Nephron (organoid): Measurements from ENCODE around the gene PTPRM.

Experiments
- H3K27ac Mint-ChIP-seq, 3 experiments: 2 replicates each; pipeline ENCODE4 v1.8.0; 2020; ENCODE audit warnings: mixed read lengths in 3 of 3, mild to moderate bottlenecking in 2 of 3, moderate library complexity in 1 of 3
- H3K27me3 Mint-ChIP-seq: 2 replicates; pipeline ENCODE4 v1.8.0; 2021; ENCODE audit warnings: low read depth, mild to moderate bottlenecking, moderate library complexity, mixed read lengths
- H3K36me3 Mint-ChIP-seq: 2 replicates; pipeline ENCODE4 v1.8.0; 2020; ENCODE audit warnings: low read depth, mixed read lengths
- H3K4me1 Mint-ChIP-seq: 2 replicates; pipeline ENCODE4 v1.8.0; 2020; ENCODE audit warnings: mixed read lengths
- H3K4me3 Mint-ChIP-seq, 3 experiments: 2 replicates each; pipeline ENCODE4 v1.8.0; 2020; ENCODE audit warnings: mild to moderate bottlenecking in 3 of 3, mixed read lengths in 3 of 3, moderate library complexity in 2 of 3
- H3K9me3 Mint-ChIP-seq: 2 replicates; pipeline ENCODE4 v1.8.0; 2020; ENCODE audit warnings: mixed read lengths
- CTCF ChIP-seq, 3 experiments: fragments of 200-600 bp; sonication (generic); IDR thresholded peaks; one replicate each; pipeline ENCODE4 v1.5.0; 2021; ENCODE audit warnings: antibody characterized with exemption in 3 of 3; ENCODE audit not compliant: unreplicated experiment in 3 of 3

Gene PTPRM

GRCh38 chr18:7561909-7562460 lies 5.1 kb upstream of the PTPRM start:
- peaks cover 10% of the 10 kb centered on the region for H3K4me1 Mint-ChIP-seq
- H3K27ac Mint-ChIP-seq: no peak overlapping the region
- H3K36me3 Mint-ChIP-seq: no peaks in the 10 kb centered on the region
- no peak for TF ChIP-seq CTCF (IDR thresholded peaks at IDR 0.05; ENCODE audit: unreplicated experiment in 3 of 3)
- no peaks in the 10 kb centered on the region for H3K9me3 Mint-ChIP-seq
- H3K4me3 Mint-ChIP-seq: no peak overlapping the region
- H3K27me3 Mint-ChIP-seq: peaks cover 4% of the 10 kb centered on the region

- no peaks in the 10 kb centered on the region for H3K36me3 Mint-ChIP-seq
These were observed 4.6 kb upstream of the PTPRM start for GRCh38 chr18:7562491-7562890.

GRCh38 chr18:7565677-7566076 lies 1.4 kb upstream of the PTPRM start:
- H3K9me3 Mint-ChIP-seq: no peaks in the 10 kb centered on the region

More at GRCh38 chr18:7562491-7562890, 4.6 kb upstream of the PTPRM start:
- peaks cover 10% of the 10 kb centered on the region for H3K4me1 Mint-ChIP-seq
- TF ChIP-seq CTCF (IDR thresholded peaks at IDR 0.05; ENCODE audit: unreplicated experiment in 3 of 3): no peak
- peaks cover 4% of the 10 kb centered on the region for H3K27me3 Mint-ChIP-seq
- H3K9me3 Mint-ChIP-seq: no peaks in the 10 kb centered on the region
- no peak overlapping the region for H3K27ac Mint-ChIP-seq
- no peak overlapping the region for H3K4me3 Mint-ChIP-seq

GRCh38 chr18:7566244-7566566 lies 911 bp upstream of the PTPRM start:
- no peaks in the 10 kb centered on the region for H3K9me3 Mint-ChIP-seq
- TF ChIP-seq CTCF (IDR thresholded peaks at IDR 0.05; ENCODE audit: unreplicated experiment in 3 of 3): no peak

More at GRCh38 chr18:7565677-7566076, 1.4 kb upstream of the PTPRM start:
- H3K27ac Mint-ChIP-seq: peak overlapping the region; percentile 64 to 81 (median 77)
- peaks cover 4% of the 10 kb centered on the region for H3K36me3 Mint-ChIP-seq
- H3K4me1 Mint-ChIP-seq: peaks cover 18% of the 10 kb centered on the region
- peaks cover 21% of the 10 kb centered on the region for H3K27me3 Mint-ChIP-seq
- H3K4me3 Mint-ChIP-seq: peak overlapping the region; percentile 85 to 89 (median 86)
- no peak for TF ChIP-seq CTCF (IDR thresholded peaks at IDR 0.05; ENCODE audit: unreplicated experiment in 3 of 3)

GRCh38 chr18:7567474-7568425 lies 634 bp downstream of the PTPRM start:
- TF ChIP-seq CTCF (IDR thresholded peaks at IDR 0.05; ENCODE audit: unreplicated experiment in 3 of 3): no peak
- Mint-ChIP-seq H3K4me3 (peak overlapping the region; percentile 68 to 74 (median 72)), H3K4me1 (peaks cover 18% of the 10 kb centered on the region), H3K9me3 (no peaks in the 10 kb centered on the region), H3K27ac (no peak overlapping the region), H3K36me3 (peaks cover 4% of the 10 kb centered on the region), H3K27me3 (peaks cover 22% of the 10 kb centered on the region)

More at GRCh38 chr18:7566244-7566566, 911 bp upstream of the PTPRM start:
- Mint-ChIP-seq H3K4me1 (peaks cover 18% of the 10 kb centered on the region), H3K36me3 (peaks cover 4% of the 10 kb centered on the region), H3K4me3 (peak overlapping the region; percentile 85 to 89 (median 86)), H3K27me3 (peaks cover 22% of the 10 kb centered on the region), H3K27ac (peak overlapping the region; percentile 64 to 81 (median 77))
